Activated naive CD4-positive, alpha-beta T cell treated with Interleukin-2 at 50 U/mL for 16 hours (primary cell): Measurements from ENCODE around the gene LBHD2.

Experiments used
- DNase-seq: peaks from one replicate; pipeline ENCODE4 v3.0.0-alpha.2; 2020

The LBHD2 gene

GRCh38 chr14:103068351-103069073 lies 15.5 kb upstream of the LBHD2 start:
- DNase-seq = no peak

GRCh38 chr14:103070263-103070885 lies 13.6 kb upstream of the LBHD2 start:
- no peak for DNase-seq

- DNase-seq = no peak
Measured at GRCh38 chr14:103070971-103071542, 13.0 kb upstream of the LBHD2 start.

- DNase-seq = no peak
Measured at GRCh38 chr14:103071544-103072251, 12.3 kb upstream of the LBHD2 start.

- DNase-seq = no peak
Measured at GRCh38 chr14:103072595-103073366, 11.2 kb upstream of the LBHD2 start.

GRCh38 chr14:103073367-103073875 lies 10.6 kb upstream of the LBHD2 start:
- DNase-seq = no peak

GRCh38 chr14:103073876-103074728 lies 9.9 kb upstream of the LBHD2 start:
- no peak for DNase-seq

GRCh38 chr14:103074729-103075367 lies 9.2 kb upstream of the LBHD2 start:
- peak; percentile 29 for DNase-seq

- peak; percentile 74 for DNase-seq
Measured at GRCh38 chr14:103078420-103078749, 5.6 kb upstream of the LBHD2 start.

- DNase-seq = no peak
Measured at GRCh38 chr14:103078860-103079587, 5.0 kb upstream of the LBHD2 start.

- DNase-seq = no peak
Measured at GRCh38 chr14:103081951-103082350, 2.1 kb upstream of the LBHD2 start.

- no peak for DNase-seq
Measured at GRCh38 chr14:103085106-103086091, 1.4 kb downstream of the LBHD2 start.

- DNase-seq = no peak
Measured at GRCh38 chr14:103086771-103087342, 2.8 kb downstream of the LBHD2 start.

- DNase-seq = no peak
Measured at GRCh38 chr14:103087343-103087835, 3.4 kb downstream of the LBHD2 start.

GRCh38 chr14:103088921-103089320 lies 4.9 kb downstream of the LBHD2 start:
- DNase-seq = no peak

- DNase-seq = no peak
Measured at GRCh38 chr14:103089386-103090335, 5.7 kb downstream of the LBHD2 start.

GRCh38 chr14:103090481-103091020 lies 6.5 kb downstream of the LBHD2 start:
- DNase-seq = no peak
